DND-41 (cell line): Measurements from ENCODE around the gene TEX2.

Experiments
- CTCF ChIP-seq: IDR thresholded peaks from 2 replicates; pipeline ENCODE4 v1.5.1; 2012; ENCODE audit warnings: borderline replicate concordance, low read length, moderate library complexity, mild to moderate bottlenecking; ENCODE audit not compliant: poor library complexity, severe bottlenecking; ENCODE audit errors: extremely low read depth
- EZH2 ChIP-seq: IDR thresholded peaks from 3 replicates; pipeline ENCODE4 v1.6.1; 2012; ENCODE audit warnings: borderline replicate concordance, low read depth, mild to moderate bottlenecking, moderate library complexity, low read length, inconsistent platforms; ENCODE audit not compliant: severe bottlenecking

- TF ChIP-seq CTCF = no peak
- TF ChIP-seq EZH2 = no peak
Observed at GRCh38 chr17:64297467-64298088, 34.5 kb upstream of the TEX2 start.
